Left colon (tissue), 2 donors: ENCODE data around the gene RNU1-3. TPM values are rescaled to one million over a fixed set of nuclear protein-coding genes. Genes with fewer than 3 reads are reported as not detected.
"Not testable (repeated sequence)": the region's sequence is repeated elsewhere in the genome, so short reads cannot be mapped to it uniquely, and the experiment has no call there.

ENCODE experiments used
- ATAC-seq: fragments of 200-7000 bp; cut with Tn5 transposase; one replicate; pipeline ENCODE4 v1.9.1; 2020; ENCODE audit warnings: mild to moderate bottlenecking, moderate library complexity
- DNase-seq, 2 donors: peaks; one replicate each; pipeline ENCODE4 v3.0.0-alpha.2; 2020
- intact Hi-C, 2 donors: fragments of 100-400 bp; cut with DNase I in 1 of 2; cut with micrococcal nuclease in 1 of 2; formaldehyde crosslinking; loops; one replicate each; pipeline versions ENCODE4 v1.11.2 to v1.14.0; 2022; cut with DNase I, micrococcal nuclease
- total RNA-seq, 2 donors: library from RNA; stranded (reverse); fragmentation: NEBNext Ultra II Directional; extraction: Animal tissue kit (Norgen Biotek cat#: 25700); gene quantifications; one replicate each; pipeline ENCODE4 v1.2.1, GENCODE V29; 2021
- donor health status: DM: no; HTN: no; CAD: no.
- donor health status: DM: yes; HTN: yes; CAD: no.

RNU1-3 gene
- total RNA-seq, 2 donors from 2014 or later, result 3,977 to 5,589 TPM

- ATAC-seq, result no peak
- intact Hi-C loops, result no loop called here
These were observed 38.2 kb downstream of the RNU1-3 start for GRCh38 chr1:16628361-16629111.

GRCh38 chr1:16626409-16626983 is 40.3 kb downstream of the RNU1-3 start:
- DNase-seq, ATAC-seq, intact Hi-C loops: not testable (repeated sequence)

More at GRCh38 chr1:16628361-16629111, 38.2 kb downstream of the RNU1-3 start:
- DNase-seq, result peak; percentile 7 to 26

GRCh38 chr1:16625497-16626408 is 41.0 kb downstream of the RNU1-3 start:
- ATAC-seq (no peak), DNase-seq (peak in 1 of 2 donors; percentile 37)
- intact Hi-C loops, result no loop called here

- DNase-seq (peak; percentile 97 to 99), ATAC-seq (peak; percentile 85)
- intact Hi-C loops, result not testable (repeated sequence)
These were observed 42.7 kb downstream of the RNU1-3 start for GRCh38 chr1:16623812-16624719.

GRCh38 chr1:16623337-16623736 is 43.4 kb downstream of the RNU1-3 start:
- ATAC-seq (peak; percentile 7), DNase-seq (peak in 1 of 2 donors; percentile 58)
- intact Hi-C loops, result not testable (repeated sequence)

- intact Hi-C loops, ATAC-seq: not testable (repeated sequence)
- peak in 1 of 2 donors; percentile 44 for DNase-seq
These were observed 45.0 kb downstream of the RNU1-3 start for GRCh38 chr1:16621681-16622315.

- ATAC-seq (no peak), DNase-seq (no peak)
- intact Hi-C loops, result no loop called here
These were observed 45.5 kb downstream of the RNU1-3 start for GRCh38 chr1:16621300-16621658.

- DNase-seq, intact Hi-C loops, ATAC-seq: not testable (repeated sequence)
These were observed 46.8 kb downstream of the RNU1-3 start for GRCh38 chr1:16619803-16620501.

GRCh38 chr1:16618719-16619118 is 48.0 kb downstream of the RNU1-3 start:
- intact Hi-C loops, result no loop called here
- no peak for DNase-seq
- ATAC-seq, result no peak

- DNase-seq, result no peak
- intact Hi-C loops, result no loop called here
- ATAC-seq, result no peak
These were observed 48.8 kb downstream of the RNU1-3 start for GRCh38 chr1:16617778-16618580.

GRCh38 chr1:16617114-16617631 is 49.6 kb downstream of the RNU1-3 start:
- DNase-seq, result no peak
- intact Hi-C loops, result no loop called here
- ATAC-seq, result no peak

Other genes starting within 250 kb of the RNU1-3 start
- not detected for gene SPATA21, start 229.5 kb downstream of the RNU1-3 start, total RNA-seq
- 10 to 100 TPM; 41.5 to 57.0 TPM for gene NECAP2, start 226.2 kb downstream of the RNU1-3 start, total RNA-seq
- 1,000 to 10,000 TPM; 3,977 to 5,589 TPM for gene RNU1-1, start 152.7 kb downstream of the RNU1-3 start, total RNA-seq
- gene NBPF1, start 53.4 kb downstream of the RNU1-3 start, total RNA-seq, result 100 to 1,000 TPM; 101 to 109 TPM
- 1,000 to 10,000 TPM; 3,977 to 5,589 TPM for gene RNU1-4, start 73.6 kb upstream of the RNU1-3 start, total RNA-seq
- 1,000 to 10,000 TPM; 3,977 to 5,589 TPM for gene RNU1-2, start 229.0 kb upstream of the RNU1-3 start, total RNA-seq